Measurements from ENCODE around the gene DOK5.
"Not testable (repeated sequence)": the region's sequence is repeated elsewhere in the genome, so short reads cannot be mapped to it uniquely, and the experiment has no call there.

The DOK5 gene

GRCh38 chr20:54477191-54477955, 2.0 kb downstream of the DOK5 start:
- Mint-ChIP-seq H3K27me3 (ENCODE audit: low read depth, poor library complexity) (peaks cover 70% of the 10 kb centered on the region), H3K4me3 (peak overlapping the region; percentile 91), H3K4me1 (peaks cover 29% of the 10 kb centered on the region), H3K27ac (no peak overlapping the region), H3K9me3 (no peaks in the 10 kb centered on the region), H3K36me3 (ENCODE audit: low read depth) (no peaks in the 10 kb centered on the region)
- no peak for TF ChIP-seq CTCF (IDR thresholded peaks at IDR 0.05)
- no peak for DNase-seq

GRCh38 chr20:54479138-54479906, 3.9 kb downstream of the DOK5 start:
- H3K27ac Mint-ChIP-seq: no peak overlapping the region
- peaks cover 29% of the 10 kb centered on the region for H3K4me1 Mint-ChIP-seq
- peak; percentile 33 for TF ChIP-seq CTCF (IDR thresholded peaks at IDR 0.05)
- H3K4me3 Mint-ChIP-seq: no peak overlapping the region
- DNase-seq: no peak
- peaks cover 59% of the 10 kb centered on the region for H3K27me3 Mint-ChIP-seq (ENCODE audit: low read depth, poor library complexity)
- H3K36me3 Mint-ChIP-seq (ENCODE audit: low read depth): no peaks in the 10 kb centered on the region
- no peaks in the 10 kb centered on the region for H3K9me3 Mint-ChIP-seq

GRCh38 chr20:54479937-54480336, 4.5 kb downstream of the DOK5 start:
- H3K9me3 Mint-ChIP-seq: not testable (repeated sequence)

GRCh38 chr20:54481442-54481841, 6.0 kb downstream of the DOK5 start:
- TF ChIP-seq CTCF (IDR thresholded peaks at IDR 0.05): no peak
- peaks cover 43% of the 10 kb centered on the region for H3K27me3 Mint-ChIP-seq (ENCODE audit: low read depth, poor library complexity)

More at GRCh38 chr20:54479937-54480336, 4.5 kb downstream of the DOK5 start:
- H3K4me3 Mint-ChIP-seq; H3K27ac Mint-ChIP-seq; H3K36me3 Mint-ChIP-seq (ENCODE audit: low read depth); DNase-seq: not testable (repeated sequence)
- peaks cover 29% of the 10 kb centered on the region for H3K4me1 Mint-ChIP-seq
- H3K27me3 Mint-ChIP-seq (ENCODE audit: low read depth, poor library complexity): peaks cover 54% of the 10 kb centered on the region

GRCh38 chr20:54485631-54486030, 10.2 kb downstream of the DOK5 start:
- no peak for DNase-seq

More at GRCh38 chr20:54481442-54481841, 6.0 kb downstream of the DOK5 start:
- H3K27ac Mint-ChIP-seq: no peak overlapping the region
- no peaks in the 10 kb centered on the region for H3K36me3 Mint-ChIP-seq (ENCODE audit: low read depth)
- H3K9me3 Mint-ChIP-seq: no peaks in the 10 kb centered on the region
- DNase-seq: no peak
- H3K4me1 Mint-ChIP-seq: peaks cover 21% of the 10 kb centered on the region
- H3K4me3 Mint-ChIP-seq: no peak overlapping the region

More at GRCh38 chr20:54485631-54486030, 10.2 kb downstream of the DOK5 start:
- no peaks in the 10 kb centered on the region for H3K4me1 Mint-ChIP-seq
- no peaks in the 10 kb centered on the region for H3K36me3 Mint-ChIP-seq (ENCODE audit: low read depth)
- peaks cover 13% of the 10 kb centered on the region for H3K27me3 Mint-ChIP-seq (ENCODE audit: low read depth, poor library complexity)
- H3K27ac Mint-ChIP-seq: no peak overlapping the region
- no peak overlapping the region for H3K4me3 Mint-ChIP-seq
- no peaks in the 10 kb centered on the region for H3K9me3 Mint-ChIP-seq
- TF ChIP-seq CTCF (IDR thresholded peaks at IDR 0.05): no peak
